H9 (cell line): ENCODE measurements around the gene ANKS1B. TPM values are rescaled to one million over a fixed set of nuclear protein-coding genes. Genes with fewer than 3 reads are reported as not detected.

ENCODE experiments used
- DNase-seq: peaks from one replicate; pipeline ENCODE4 v3.0.0-alpha.2; 2017
- H2AFZ ChIP-seq: one replicate; pipeline ENCODE4 v1.6.1; 2013; ENCODE audit warnings: mild to moderate bottlenecking, low read length, control low read depth, moderate library complexity
- H2AK5ac ChIP-seq: 2 replicates; pipeline ENCODE4 v1.6.1; 2013; ENCODE audit warnings: low read length, control low read depth, mixed read lengths; ENCODE audit not compliant: insufficient read length
- H2BK120ac ChIP-seq: one replicate; pipeline ENCODE4 v1.6.1; 2013; ENCODE audit warnings: low read depth, mild to moderate bottlenecking, low read length, control low read depth, inconsistent platforms; ENCODE audit not compliant: poor library complexity, severe bottlenecking
- H2BK12ac ChIP-seq: 2 replicates; pipeline ENCODE4 v1.6.1; 2013; ENCODE audit warnings: low read length, control low read depth, mixed read lengths, low read depth; ENCODE audit not compliant: insufficient read length
- H2BK15ac ChIP-seq: 2 replicates; pipeline ENCODE4 v1.6.1; 2013; ENCODE audit warnings: low read depth, low read length, control low read depth
- H2BK20ac ChIP-seq: one replicate; pipeline ENCODE4 v1.6.1; 2013; ENCODE audit warnings: low read depth, mild to moderate bottlenecking, low read length, control low read depth, inconsistent platforms; ENCODE audit not compliant: poor library complexity, severe bottlenecking
- H2BK5ac ChIP-seq: 2 replicates; pipeline ENCODE4 v1.6.1; 2013; ENCODE audit warnings: low read length, control low read depth, mixed read lengths; ENCODE audit not compliant: insufficient read length
- H3K14ac ChIP-seq: 2 replicates; pipeline ENCODE4 v1.6.1; 2013; ENCODE audit warnings: low read length, control low read depth; ENCODE audit not compliant: insufficient read depth
- H3K18ac ChIP-seq: 2 replicates; pipeline ENCODE4 v1.6.1; 2013; ENCODE audit warnings: low read depth, mild to moderate bottlenecking, mixed read lengths, low read length, control low read depth; ENCODE audit not compliant: insufficient read length
- H3K23ac ChIP-seq: 2 replicates; pipeline ENCODE4 v1.6.1; 2013; ENCODE audit warnings: low read length, control low read depth, mixed read lengths, low read depth; ENCODE audit not compliant: insufficient read length
- H3K23me2 ChIP-seq: 2 replicates; pipeline ENCODE4 v1.6.1; 2013; ENCODE audit warnings: low read depth, mild to moderate bottlenecking, mixed read lengths, low read length, control low read depth; ENCODE audit not compliant: insufficient read length, poor library complexity, severe bottlenecking
- H3K27ac ChIP-seq: 2 replicates; pipeline ENCODE4 v1.5.1; 2013; ENCODE audit warnings: low read length, control low read depth, mixed read lengths, low read depth; ENCODE audit not compliant: insufficient read length
- H3K27me3 ChIP-seq: 2 replicates; pipeline ENCODE4 v1.6.1; 2013; ENCODE audit warnings: low read length, control low read depth, inconsistent platforms; ENCODE audit not compliant: insufficient read depth
- H3K4ac ChIP-seq: 2 replicates; pipeline ENCODE4 v1.6.1; 2013; ENCODE audit warnings: low read depth, mild to moderate bottlenecking, control low read depth, inconsistent platforms, low read length, moderate library complexity
- H3K4me1 ChIP-seq: 2 replicates; pipeline ENCODE4 v1.6.1; 2013; ENCODE audit warnings: low read length, control low read depth, inconsistent platforms; ENCODE audit not compliant: insufficient read depth
- H3K4me2 ChIP-seq: 2 replicates; pipeline ENCODE4 v1.6.1; 2013; ENCODE audit warnings: low read length, control low read depth, mixed read lengths; ENCODE audit not compliant: insufficient read length, insufficient read depth
- H3K56ac ChIP-seq: 2 replicates; pipeline ENCODE4 v1.6.1; 2013; ENCODE audit warnings: low read depth, mild to moderate bottlenecking, mixed read lengths, low read length, control low read depth; ENCODE audit not compliant: insufficient read length
- H3K79me1 ChIP-seq: 2 replicates; pipeline ENCODE4 v1.6.1; 2013; ENCODE audit warnings: low read depth, mild to moderate bottlenecking, moderate library complexity, low read length, control low read depth, inconsistent platforms; ENCODE audit not compliant: insufficient read depth, poor library complexity, severe bottlenecking
- H3K79me2 ChIP-seq: 2 replicates; pipeline ENCODE4 v1.6.1; 2013; ENCODE audit warnings: low read length, control low read depth, inconsistent platforms; ENCODE audit not compliant: insufficient read depth
- H3K9ac ChIP-seq: 2 replicates; pipeline ENCODE4 v1.6.1; 2013; ENCODE audit warnings: low read length, control low read depth, mixed read lengths; ENCODE audit not compliant: insufficient read length; ENCODE audit errors: extremely low read depth
- H3K9me3 ChIP-seq: one replicate; pipeline ENCODE4 v1.6.1; 2013; ENCODE audit warnings: low read depth, low read length, inconsistent platforms; ENCODE audit not compliant: control insufficient read depth
- H3T11ph ChIP-seq: one replicate; pipeline ENCODE4 v1.6.1; 2013; ENCODE audit warnings: mild to moderate bottlenecking, low read length, control low read depth, inconsistent platforms
- H4K20me1 ChIP-seq: one replicate; pipeline ENCODE4 v1.6.1; 2013; ENCODE audit not compliant: control insufficient read depth, insufficient read length, insufficient read depth
- H4K5ac ChIP-seq: 2 replicates; pipeline ENCODE4 v1.6.1; 2013; ENCODE audit warnings: low read depth, mild to moderate bottlenecking, mixed read lengths, low read length, control low read depth; ENCODE audit not compliant: insufficient read length
- H4K8ac ChIP-seq: replicated peaks from 2 replicates; pipeline ENCODE4 v1.6.1; 2013; ENCODE audit warnings: low read length, control low read depth, mixed read lengths, low read depth; ENCODE audit not compliant: insufficient read length
- H4K91ac ChIP-seq: 2 replicates; pipeline ENCODE4 v1.6.1; 2013; ENCODE audit warnings: low read depth, mild to moderate bottlenecking, moderate library complexity, mixed read lengths, low read length, control low read depth; ENCODE audit not compliant: insufficient read length
- H3K27ac Mint-ChIP-seq, 3 experiments: 2 replicates in 2 of 3; 3 replicates in 1 of 3; pipeline ENCODE4 v1.8.0; 2020 to 2021; ENCODE audit warnings: mixed read lengths in 3 of 3, mild to moderate bottlenecking in 1 of 3, moderate library complexity in 1 of 3
- H3K27me3 Mint-ChIP-seq: 2 replicates; pipeline ENCODE4 v1.8.0; 2021; ENCODE audit warnings: low read depth, mild to moderate bottlenecking, moderate library complexity, mixed read lengths
- H3K36me3 Mint-ChIP-seq, 3 experiments: 2 replicates in 2 of 3; 3 replicates in 1 of 3; pipeline ENCODE4 v1.8.0; 2020 to 2021; ENCODE audit warnings: low read depth in 3 of 3, mixed read lengths in 3 of 3; ENCODE audit not compliant: insufficient read depth in 1 of 3
- H3K4me1 Mint-ChIP-seq, 2 experiments: 2 replicates each; pipeline ENCODE4 v1.8.0; 2020; ENCODE audit warnings: mixed read lengths in 2 of 2
- H3K4me3 Mint-ChIP-seq, 2 experiments: 2 replicates in 1 of 2; 3 replicates in 1 of 2; pipeline ENCODE4 v1.8.0; 2020 to 2021; ENCODE audit warnings: mild to moderate bottlenecking in 2 of 2, mixed read lengths in 2 of 2, moderate library complexity in 1 of 2
- H3K9me3 Mint-ChIP-seq, 2 experiments: 2 replicates in 1 of 2; 3 replicates in 1 of 2; pipeline ENCODE4 v1.8.0; 2020; ENCODE audit warnings: mild to moderate bottlenecking in 2 of 2, mixed read lengths in 2 of 2, moderate library complexity in 1 of 2
- WGBS: extraction: QIAGEN DNeasy Blood & Tissue Kit; methylation state at CpG from one replicate; pipeline ENCODE4 v1.1.7; 2013; ENCODE audit warnings: missing lambda C conversion rate, low lambda C conversion rate, mixed read lengths; ENCODE audit not compliant: insufficient read length; ENCODE audit errors: extremely low coverage; 5-methylcytosine and 5-hydroxymethylcytosine counted together
- total RNA-seq: library from RNA; stranded (reverse); gene quantifications from 2 replicates; pipeline ENCODE4 v1.2.1, GENCODE V29; 2021
- TF ChIP-seq, protein P1 (sequence below): fragments of 200-600 bp; sonication (generic); conservative IDR thresholded peaks from 3 replicates; pipeline ENCODE4 v1.8.0; 2021; ENCODE audit warnings: antibody characterized with exemption, mild to moderate bottlenecking

The ANKS1B gene
- total RNA-seq, 1 experiment from 2014 or later, result 4.1 TPM

GRCh38 chr12:99431203-99431602, 553.5 kb downstream of the ANKS1B start:
- no peak for DNase-seq
- Histone ChIP-seq H3K56ac (no peak overlapping the region), H2BK15ac (no peak overlapping the region), H3K18ac (no peak overlapping the region), H2AFZ (no peak overlapping the region), H3K23ac (no peak overlapping the region), H3K14ac (no peak overlapping the region), H2BK12ac (no peak overlapping the region), H3K79me2 (no peaks in the 10 kb centered on the region), H3K4me2 (no peak overlapping the region), H2BK120ac (no peak overlapping the region), H3K27ac (no peak overlapping the region), H4K8ac (no peak overlapping the region), H4K91ac (no peak overlapping the region), H3K4me1 (peaks cover 6% of the 10 kb centered on the region), H4K20me1 (no peaks in the 10 kb centered on the region), H3K4ac (no peak overlapping the region), H3T11ph (no peak overlapping the region), H4K5ac (no peak overlapping the region), H3K9me3 (no peaks in the 10 kb centered on the region), H2AK5ac (no peak overlapping the region), H2BK20ac (no peak overlapping the region), H2BK5ac (no peak overlapping the region), H3K23me2 (no peaks in the 10 kb centered on the region), H3K27me3 (no peaks in the 10 kb centered on the region), H3K79me1 (no peaks in the 10 kb centered on the region), H3K9ac (no peak overlapping the region)
- Mint-ChIP-seq H3K27me3 (no peaks in the 10 kb centered on the region), H3K4me1 (peaks cover 9% of the 10 kb centered on the region in 2 experiments), H3K27ac (no peak overlapping the region), H3K36me3 (no peaks in the 10 kb centered on the region), H3K9me3 (no peaks in the 10 kb centered on the region), H3K4me3 (no peak overlapping the region)
- no CpG with 5 or more reads among the region's 2 CpGs for WGBS
- TF ChIP-seq, protein P1, sequence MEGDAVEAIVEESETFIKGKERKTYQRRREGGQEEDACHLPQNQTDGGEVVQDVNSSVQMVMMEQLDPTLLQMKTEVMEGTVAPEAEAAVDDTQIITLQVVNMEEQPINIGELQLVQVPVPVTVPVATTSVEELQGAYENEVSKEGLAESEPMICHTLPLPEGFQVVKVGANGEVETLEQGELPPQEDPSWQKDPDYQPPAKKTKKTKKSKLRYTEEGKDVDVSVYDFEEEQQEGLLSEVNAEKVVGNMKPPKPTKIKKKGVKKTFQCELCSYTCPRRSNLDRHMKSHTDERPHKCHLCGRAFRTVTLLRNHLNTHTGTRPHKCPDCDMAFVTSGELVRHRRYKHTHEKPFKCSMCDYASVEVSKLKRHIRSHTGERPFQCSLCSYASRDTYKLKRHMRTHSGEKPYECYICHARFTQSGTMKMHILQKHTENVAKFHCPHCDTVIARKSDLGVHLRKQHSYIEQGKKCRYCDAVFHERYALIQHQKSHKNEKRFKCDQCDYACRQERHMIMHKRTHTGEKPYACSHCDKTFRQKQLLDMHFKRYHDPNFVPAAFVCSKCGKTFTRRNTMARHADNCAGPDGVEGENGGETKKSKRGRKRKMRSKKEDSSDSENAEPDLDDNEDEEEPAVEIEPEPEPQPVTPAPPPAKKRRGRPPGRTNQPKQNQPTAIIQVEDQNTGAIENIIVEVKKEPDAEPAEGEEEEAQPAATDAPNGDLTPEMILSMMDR, result no peak
